Neutrophil (primary cell): ENCODE measurements around the gene PER3.

Experiments used
- H3K27ac ChIP-seq: fragments of 200-600 bp; sonication (generic); 2 replicates; pipeline ENCODE4 v1.5.1; 2016; ENCODE audit warnings: mild to moderate bottlenecking, moderate library complexity
- H3K27me3 ChIP-seq: fragments of 200-600 bp; sonication (generic); 2 replicates; pipeline ENCODE4 v1.6.0; 2016; ENCODE audit warnings: mild to moderate bottlenecking
- H3K36me3 ChIP-seq: fragments of 200-600 bp; sonication (generic); 2 replicates; pipeline ENCODE4 v1.5.1; 2017
- H3K4me1 ChIP-seq, 2 experiments: fragments of 200-600 bp in 1 of 2; sonication (generic) in 1 of 2; 1 replicate in 1 of 2; 2 replicates in 1 of 2; pipeline versions ENCODE4 v1.5.1 to v1.6.1; 2013 to 2016; ENCODE audit warnings: low read depth in 1 of 2, low read length in 1 of 2, mild to moderate bottlenecking in 1 of 2, moderate library complexity in 1 of 2; ENCODE audit not compliant: control insufficient read depth in 1 of 2, insufficient read depth in 1 of 2
- H3K4me3 ChIP-seq, 2 experiments: fragments of 200-600 bp in 1 of 2; sonication (generic) in 1 of 2; 1 replicate in 1 of 2; 2 replicates in 1 of 2; pipeline ENCODE4 v1.5.1; 2013 to 2016; ENCODE audit warnings: low read depth in 1 of 2, low read length in 1 of 2, mild to moderate bottlenecking in 1 of 2, moderate library complexity in 1 of 2
- H3K9me3 ChIP-seq: fragments of 200-600 bp; sonication (generic); 2 replicates; pipeline ENCODE4 v1.5.1; 2016
- TF ChIP-seq, protein P1 (sequence below): fragments of 200-600 bp; sonication (generic); IDR thresholded peaks from 2 replicates; pipeline ENCODE4 v1.5.1; 2016; ENCODE audit warnings: antibody characterized with exemption

PER3 gene

DNA sequence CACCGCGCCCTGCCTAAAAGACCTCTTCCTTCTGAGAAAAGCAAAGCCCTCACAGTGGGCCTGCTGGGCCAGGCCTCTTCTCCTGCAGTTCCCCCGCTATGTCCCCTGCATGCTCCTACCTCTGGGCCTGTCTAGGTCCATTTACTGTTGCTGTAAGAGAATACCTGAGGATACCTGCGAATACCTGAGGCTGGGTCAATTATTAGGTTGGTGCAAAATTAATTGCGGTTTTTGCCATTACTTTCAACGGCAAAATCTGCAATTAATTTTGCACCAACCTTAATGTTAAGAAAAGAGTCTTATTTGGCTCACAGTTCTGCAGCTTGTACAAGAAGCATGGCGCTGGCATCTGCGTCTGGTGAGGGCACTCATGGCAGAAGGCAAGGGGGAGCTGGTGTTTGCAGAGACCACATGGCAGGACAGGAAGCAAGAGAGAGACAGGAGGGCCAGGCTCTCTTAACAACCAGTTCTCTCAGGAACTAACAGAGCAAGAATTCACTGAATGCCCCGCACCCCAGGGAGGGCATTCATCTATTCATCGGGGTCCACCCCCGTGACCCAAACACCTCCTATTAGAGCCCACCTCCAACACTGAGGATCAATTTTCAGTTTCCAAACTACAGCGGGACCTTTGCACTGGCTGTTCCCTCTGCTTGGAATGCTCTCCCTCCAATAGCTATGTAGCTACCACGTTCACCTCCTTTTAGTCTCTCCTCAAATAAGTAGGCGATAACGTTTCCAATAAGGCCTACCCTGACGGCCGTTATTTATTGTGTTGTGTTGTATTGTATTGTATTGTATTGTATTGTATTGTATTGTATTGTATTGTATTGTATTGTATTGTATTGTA, 78.3 kb downstream of the PER3 start:
- Histone ChIP-seq H3K27me3 (no peaks in the 10 kb centered on the region), H3K4me3 (no peak overlapping the region), H3K9me3 (no peaks in the 10 kb centered on the region), H3K4me1 (no peaks in the 10 kb centered on the region), H3K27ac (no peak overlapping the region), H3K36me3 (no peaks in the 10 kb centered on the region)
- TF ChIP-seq, protein P1, sequence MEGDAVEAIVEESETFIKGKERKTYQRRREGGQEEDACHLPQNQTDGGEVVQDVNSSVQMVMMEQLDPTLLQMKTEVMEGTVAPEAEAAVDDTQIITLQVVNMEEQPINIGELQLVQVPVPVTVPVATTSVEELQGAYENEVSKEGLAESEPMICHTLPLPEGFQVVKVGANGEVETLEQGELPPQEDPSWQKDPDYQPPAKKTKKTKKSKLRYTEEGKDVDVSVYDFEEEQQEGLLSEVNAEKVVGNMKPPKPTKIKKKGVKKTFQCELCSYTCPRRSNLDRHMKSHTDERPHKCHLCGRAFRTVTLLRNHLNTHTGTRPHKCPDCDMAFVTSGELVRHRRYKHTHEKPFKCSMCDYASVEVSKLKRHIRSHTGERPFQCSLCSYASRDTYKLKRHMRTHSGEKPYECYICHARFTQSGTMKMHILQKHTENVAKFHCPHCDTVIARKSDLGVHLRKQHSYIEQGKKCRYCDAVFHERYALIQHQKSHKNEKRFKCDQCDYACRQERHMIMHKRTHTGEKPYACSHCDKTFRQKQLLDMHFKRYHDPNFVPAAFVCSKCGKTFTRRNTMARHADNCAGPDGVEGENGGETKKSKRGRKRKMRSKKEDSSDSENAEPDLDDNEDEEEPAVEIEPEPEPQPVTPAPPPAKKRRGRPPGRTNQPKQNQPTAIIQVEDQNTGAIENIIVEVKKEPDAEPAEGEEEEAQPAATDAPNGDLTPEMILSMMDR: no peak

- Histone ChIP-seq H3K27ac (no peak overlapping the region), H3K4me3 (no peak overlapping the region), H3K36me3 (no peaks in the 10 kb centered on the region), H3K27me3 (no peaks in the 10 kb centered on the region), H3K4me1 (no peaks in the 10 kb centered on the region), H3K9me3 (no peaks in the 10 kb centered on the region)
- TF ChIP-seq, protein P1: no peak
Observed at GRCh38 chr1:7863756-7864328, 79.8 kb downstream of the PER3 start.

DNA sequence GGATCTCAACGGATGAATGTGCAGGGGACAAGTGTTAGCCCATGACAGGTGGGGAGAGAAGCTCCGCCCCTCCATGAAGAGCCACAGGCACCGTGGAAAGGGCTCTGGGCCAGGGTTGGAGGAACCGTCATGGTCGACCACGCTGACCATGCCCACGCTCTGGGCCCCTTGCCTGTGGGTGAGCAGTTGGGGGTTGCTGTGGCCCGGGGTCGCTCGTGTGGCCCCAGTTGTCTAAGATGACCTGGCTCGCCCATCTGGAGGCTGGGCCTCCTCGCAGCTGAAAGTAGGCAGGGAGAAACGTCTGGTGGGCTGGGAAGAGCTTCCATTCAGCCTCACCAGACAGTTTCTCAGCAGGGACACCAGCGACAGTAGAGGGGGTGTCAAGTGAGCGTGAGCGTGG, 81.9 kb downstream of the PER3 start:
- H3K27me3 ChIP-seq: no peaks in the 10 kb centered on the region
- H3K36me3 ChIP-seq: no peaks in the 10 kb centered on the region
- H3K9me3 ChIP-seq: no peaks in the 10 kb centered on the region
- no peak overlapping the region for H3K27ac ChIP-seq
- no peaks in the 10 kb centered on the region for H3K4me1 ChIP-seq
- no peak overlapping the region for H3K4me3 ChIP-seq
- TF ChIP-seq, protein P1: no peak

DNA sequence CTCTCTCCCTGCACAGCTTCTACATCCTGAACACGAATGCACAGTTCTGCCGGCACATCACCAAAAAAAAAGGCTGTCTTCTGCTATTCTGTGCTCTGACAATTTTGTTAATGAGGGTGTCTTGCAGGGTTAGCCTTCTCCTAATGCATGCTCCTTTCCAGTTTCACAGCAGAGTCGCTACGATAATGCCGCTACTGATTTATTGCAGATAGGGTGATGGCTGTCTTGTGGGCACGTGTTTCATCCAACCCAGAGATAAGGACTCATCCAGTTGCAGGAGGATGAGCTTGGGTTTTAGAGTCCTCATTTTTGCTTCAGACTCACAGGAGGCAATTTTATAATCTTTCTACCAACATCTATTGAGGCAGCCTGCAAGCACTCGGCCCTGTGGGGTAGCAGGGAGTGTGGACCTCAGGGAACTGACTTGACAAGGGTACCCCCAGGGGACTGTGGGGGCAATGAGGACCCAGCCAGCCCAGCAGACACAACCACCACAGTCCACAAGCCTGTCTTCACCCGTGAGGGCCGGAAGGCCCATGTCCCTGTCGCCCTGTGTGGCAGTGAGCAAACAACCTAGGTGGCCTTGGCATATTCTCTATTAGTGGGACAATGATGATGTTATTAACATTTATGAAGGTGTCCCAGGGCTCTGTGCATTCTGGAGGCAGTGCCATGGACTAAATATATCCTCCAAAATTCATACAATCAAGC, 84.1 kb downstream of the PER3 start:
- TF ChIP-seq, protein P1: no peak
- H3K27me3 ChIP-seq: peaks cover 3% of the 10 kb centered on the region
- H3K4me3 ChIP-seq: no peak overlapping the region
- no peaks in the 10 kb centered on the region for H3K4me1 ChIP-seq
- H3K27ac ChIP-seq: no peak overlapping the region
- H3K9me3 ChIP-seq: no peaks in the 10 kb centered on the region
- H3K36me3 ChIP-seq: no peaks in the 10 kb centered on the region

- no peak overlapping the region for H3K27ac ChIP-seq
- H3K36me3 ChIP-seq: no peaks in the 10 kb centered on the region
- H3K4me1 ChIP-seq: no peaks in the 10 kb centered on the region
- TF ChIP-seq, protein P1: no peak
- peaks cover 3% of the 10 kb centered on the region for H3K27me3 ChIP-seq
- no peaks in the 10 kb centered on the region for H3K9me3 ChIP-seq
- no peak overlapping the region for H3K4me3 ChIP-seq
Observed at GRCh38 chr1:7869136-7869920, 85.2 kb downstream of the PER3 start.
